Colon (tissue), 2 donors: ENCODE data around the gene SRGAP1.

ENCODE experiments used
- FAIRE-seq: peaks from 2 replicates; lab custom pipeline; 2012; peaks lifted over from hg19 to GRCh38; lab: Jason Lieb, UNC
- donor health status: control.
- donor health status: control.

The SRGAP1 gene

GRCh38 chr12:63844391-63845341 is at the start of gene SRGAP1:
Gene SRGAP1 (plus strand): TSS chr12:63844700. CDS start chr12:63844817, 117 bp downstream.
- no peak for FAIRE-seq

- no peak for FAIRE-seq
These were observed 49.3 kb upstream of the SRGAP1 start for GRCh38 chr12:63795032-63795687.

- FAIRE-seq, result no peak
These were observed 48.6 kb upstream of the SRGAP1 start for GRCh38 chr12:63795944-63796343.

- FAIRE-seq, result peak; percentile 14
These were observed 42.4 kb upstream of the SRGAP1 start for GRCh38 chr12:63802012-63802608.

- no peak for FAIRE-seq
These were observed 39.8 kb upstream of the SRGAP1 start for GRCh38 chr12:63804746-63805145.

GRCh38 chr12:63805704-63806672 is 38.5 kb upstream of the SRGAP1 start:
- FAIRE-seq, result peak; percentile 76

- FAIRE-seq, result no peak
These were observed 35.9 kb upstream of the SRGAP1 start for GRCh38 chr12:63808631-63809030.

- no peak for FAIRE-seq
These were observed 34.9 kb upstream of the SRGAP1 start for GRCh38 chr12:63809566-63809965.

GRCh38 chr12:63811334-63811733 is 33.2 kb upstream of the SRGAP1 start:
- no peak for FAIRE-seq

- FAIRE-seq, result no peak
These were observed 32.7 kb upstream of the SRGAP1 start for GRCh38 chr12:63811755-63812154.

- no peak for FAIRE-seq
These were observed 30.2 kb upstream of the SRGAP1 start for GRCh38 chr12:63814146-63814772.

- FAIRE-seq, result no peak
These were observed 29.0 kb upstream of the SRGAP1 start for GRCh38 chr12:63815482-63815852.

GRCh38 chr12:63816031-63816430 is 28.5 kb upstream of the SRGAP1 start:
- no peak for FAIRE-seq

- FAIRE-seq, result no peak
These were observed 24.1 kb upstream of the SRGAP1 start for GRCh38 chr12:63820427-63820826.

- FAIRE-seq, result no peak
These were observed 22.7 kb upstream of the SRGAP1 start for GRCh38 chr12:63821781-63822251.

- no peak for FAIRE-seq
These were observed 22.1 kb upstream of the SRGAP1 start for GRCh38 chr12:63822352-63822751.

GRCh38 chr12:63823040-63823439 is 21.5 kb upstream of the SRGAP1 start:
- FAIRE-seq, result no peak

- no peak for FAIRE-seq
These were observed 18.4 kb upstream of the SRGAP1 start for GRCh38 chr12:63826006-63826585.

- no peak for FAIRE-seq
These were observed 15.6 kb upstream of the SRGAP1 start for GRCh38 chr12:63828867-63829266.

GRCh38 chr12:63836046-63836445 is 8.5 kb upstream of the SRGAP1 start:
- no peak for FAIRE-seq

- no peak for FAIRE-seq
These were observed 7.6 kb upstream of the SRGAP1 start for GRCh38 chr12:63836936-63837335.
